RWPE1 (cell line): Measurements from ENCODE around the gene KRT7.

Experiments used
- CTCF ChIA-PET: fragments of 350-600 bp; sonication (Branson Sonifier 250); formaldehyde crosslinking; extraction: SDS; loops from one replicate; lab custom pipeline; 2021; lab: Yijun Ruan, JAX
- POLR2A ChIA-PET: fragments of 400-600 bp; formaldehyde crosslinking; extraction: SDS; loops from one replicate; lab custom pipeline; 2020; ENCODE audit warnings: antibody characterized with exemption; ENCODE audit not compliant: low non-redundant PET; lab: Yijun Ruan, JAX
- DNase-seq: peaks from one replicate; pipeline ENCODE4 v3.0.0; 2012; ENCODE audit warnings: low spot score
- H3K27ac ChIP-seq: fragments of 450-650 bp; 2 replicates; pipeline ENCODE4 v1.5.1; 2017
- CTCF ChIP-seq: fragments of 450-650 bp; conservative IDR thresholded peaks from 2 replicates; pipeline ENCODE4 v1.5.1; 2017; ENCODE audit warnings: low read depth, mild to moderate bottlenecking

The KRT7 gene

GRCh38 chr12:52186118-52186840 is 46.8 kb upstream of the KRT7 start:
- DNase-seq: peak; percentile 77
- ChIA-PET CTCF (interaction anchor here (0.7 to 1.9 kb wide), 4 partner anchors 13 to 93 kb away, joined by 3 to 8 read pairs (median 4); no protein-coding TSS in a partner anchor), POLR2A (interaction anchor here (0.5 to 0.7 kb wide), 2 partner anchors 10 to 183 kb away, joined by 3 read pairs; no protein-coding TSS in a partner anchor)
- no peak for TF ChIP-seq CTCF
- H3K27ac ChIP-seq: peak overlapping the region; percentile 91

GRCh38 chr12:52187206-52187605 is 45.8 kb upstream of the KRT7 start:
- DNase-seq: no peak
- CTCF ChIA-PET: interaction anchor here (0.6 to 1.9 kb wide), 3 partner anchors 14 to 209 kb away, joined by 3 to 8 read pairs (median 5); no protein-coding TSS in a partner anchor
- peak overlapping the region; percentile 91 for H3K27ac ChIP-seq
- no peak for TF ChIP-seq CTCF
- POLR2A ChIA-PET: no interaction called here

- CTCF ChIA-PET: interaction anchor here (1.7 to 1.9 kb wide), 2 partner anchors 14 to 92 kb away, joined by 5 to 8 read pairs; no protein-coding TSS in a partner anchor
- H3K27ac ChIP-seq: peak overlapping the region; percentile 91
- POLR2A ChIA-PET: no interaction called here
- TF ChIP-seq CTCF: no peak
- DNase-seq: no peak
Observed at GRCh38 chr12:52187640-52188039, 45.4 kb upstream of the KRT7 start.

- CTCF ChIA-PET: no interaction called here
- POLR2A ChIA-PET: interaction anchor here (0.5 to 1.5 kb wide), 2 partner anchors 20 to 559 kb away, joined by 4 to 8 read pairs; no protein-coding TSS in a partner anchor
- TF ChIP-seq CTCF: no peak
- no peak for DNase-seq
- peak overlapping the region; percentile 91 for H3K27ac ChIP-seq
Observed at GRCh38 chr12:52188658-52189057, 44.4 kb upstream of the KRT7 start.

- ChIA-PET CTCF (interaction anchor here (0.5 to 1.3 kb wide), 5 partner anchors 16 to 138 kb away, joined by 3 to 5 read pairs (median 3); partner anchors contain the start of gene KRT7), POLR2A (interaction anchor here (0.5 to 1.5 kb wide), 2 partner anchors 19 to 560 kb away, joined by 4 to 8 read pairs; no protein-coding TSS in a partner anchor)
- H3K27ac ChIP-seq: peak overlapping the region; percentile 91
- no peak for TF ChIP-seq CTCF
- no peak for DNase-seq
Observed at GRCh38 chr12:52189376-52190174, 43.5 kb upstream of the KRT7 start.
